ENCODE results near the gene FYCO1.

GRCh38 chr3:45950131-45950530, 45.5 kb downstream of the FYCO1 start:
- TF ChIP-seq CTCF (IDR thresholded peaks at IDR 0.05; ENCODE audit: low read depth, low read length) (no peak), EZH2phosphoT487 (IDR thresholded peaks at IDR 0.05; ENCODE audit: low read depth) (no peak)
